Fibroblast of lung (primary cell): ENCODE results near the gene RAET1E.

Source experiments
- EZH2 ChIP-seq: IDR thresholded peaks from 2 replicates; pipeline ENCODE4 v1.5.1; 2012; ENCODE audit warnings: low read length, control low read depth, mild to moderate bottlenecking; ENCODE audit errors: missing control alignments
- TF ChIP-seq, protein P1 (sequence below), 2 donors: IDR thresholded peaks in 1 of 2; conservative IDR thresholded peaks in 1 of 2; 1 replicate in 1 of 2; 2 replicates in 1 of 2; pipeline ENCODE4 v1.5.1; 2011 to 2012; ENCODE audit warnings: low read length in 2 of 2, control low read depth in 1 of 2, inconsistent platforms in 1 of 2, low read depth in 1 of 2, mild to moderate bottlenecking in 1 of 2

DNA sequence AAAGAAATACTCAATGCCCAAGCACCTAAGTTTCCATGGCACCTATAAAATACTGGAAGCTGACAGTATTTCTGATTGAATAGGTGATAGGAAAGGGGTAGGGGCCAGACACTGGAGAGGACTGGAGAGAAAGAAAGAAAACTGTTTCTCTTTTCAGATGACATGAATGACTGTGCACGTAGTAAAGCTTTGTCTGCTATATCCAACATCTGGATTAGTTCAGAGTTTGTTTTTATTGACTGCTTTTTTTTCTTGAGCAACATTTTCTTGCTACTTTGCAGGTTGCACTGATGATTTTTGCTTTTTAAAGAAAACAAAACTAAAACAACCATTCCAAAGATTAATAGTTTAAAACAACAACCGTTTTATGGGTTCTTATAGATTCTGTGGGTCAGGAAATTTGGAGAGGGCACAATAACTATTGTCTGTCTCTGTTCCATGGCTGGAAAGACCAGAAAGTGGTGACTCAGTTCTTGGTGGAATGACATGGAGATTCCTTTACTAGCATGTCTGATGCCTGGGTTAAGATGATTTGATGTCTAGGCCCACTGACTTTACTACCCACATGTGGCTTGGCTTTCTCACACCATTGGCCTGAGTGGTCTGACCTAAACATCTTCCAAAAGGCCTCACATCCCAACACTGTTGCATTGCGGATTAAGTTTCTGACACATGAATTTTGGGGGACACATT lies 21.5 kb downstream of the RAET1E start:
- TF ChIP-seq, protein P1, sequence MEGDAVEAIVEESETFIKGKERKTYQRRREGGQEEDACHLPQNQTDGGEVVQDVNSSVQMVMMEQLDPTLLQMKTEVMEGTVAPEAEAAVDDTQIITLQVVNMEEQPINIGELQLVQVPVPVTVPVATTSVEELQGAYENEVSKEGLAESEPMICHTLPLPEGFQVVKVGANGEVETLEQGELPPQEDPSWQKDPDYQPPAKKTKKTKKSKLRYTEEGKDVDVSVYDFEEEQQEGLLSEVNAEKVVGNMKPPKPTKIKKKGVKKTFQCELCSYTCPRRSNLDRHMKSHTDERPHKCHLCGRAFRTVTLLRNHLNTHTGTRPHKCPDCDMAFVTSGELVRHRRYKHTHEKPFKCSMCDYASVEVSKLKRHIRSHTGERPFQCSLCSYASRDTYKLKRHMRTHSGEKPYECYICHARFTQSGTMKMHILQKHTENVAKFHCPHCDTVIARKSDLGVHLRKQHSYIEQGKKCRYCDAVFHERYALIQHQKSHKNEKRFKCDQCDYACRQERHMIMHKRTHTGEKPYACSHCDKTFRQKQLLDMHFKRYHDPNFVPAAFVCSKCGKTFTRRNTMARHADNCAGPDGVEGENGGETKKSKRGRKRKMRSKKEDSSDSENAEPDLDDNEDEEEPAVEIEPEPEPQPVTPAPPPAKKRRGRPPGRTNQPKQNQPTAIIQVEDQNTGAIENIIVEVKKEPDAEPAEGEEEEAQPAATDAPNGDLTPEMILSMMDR (conservative IDR thresholded peaks at IDR 0.05 in 1 of 2, IDR thresholded peaks at IDR 0.05 in 1 of 2; ENCODE audit: low read depth in 1 of 2, low read length in 2 of 2) = no peak
- no peak for TF ChIP-seq EZH2
